GM18526 (cell line): ENCODE measurements around the gene DACT3.

Source experiments
- POLR2A ChIP-seq: IDR thresholded peaks from 3 replicates; pipeline ENCODE4 v1.6.1; 2011; ENCODE audit not compliant: insufficient read length; ENCODE audit errors: extremely low read depth

The DACT3 gene

GRCh38 chr19:46661020-46661731 is at the start of gene DACT3:
Gene DACT3 (minus strand): TSS chr19:46661182. CDS start chr19:46661064, 118 bp downstream.
- no peak for TF ChIP-seq POLR2A

- TF ChIP-seq POLR2A, result no peak
These were observed 49.7 kb upstream of the DACT3 start for GRCh38 chr19:46710687-46711086.

GRCh38 chr19:46704379-46705076 is 43.5 kb upstream of the DACT3 start:
- peak; percentile 23 for TF ChIP-seq POLR2A

GRCh38 chr19:46700704-46701103 is 39.7 kb upstream of the DACT3 start:
- TF ChIP-seq POLR2A, result no peak

GRCh38 chr19:46698395-46699321 is 37.7 kb upstream of the DACT3 start:
- TF ChIP-seq POLR2A, result no peak

GRCh38 chr19:46697204-46697960 is 36.4 kb upstream of the DACT3 start:
- TF ChIP-seq POLR2A, result no peak

GRCh38 chr19:46696866-46697203 is 35.9 kb upstream of the DACT3 start:
- no peak for TF ChIP-seq POLR2A

GRCh38 chr19:46696052-46696451 is 35.1 kb upstream of the DACT3 start:
- no peak for TF ChIP-seq POLR2A

- TF ChIP-seq POLR2A, result no peak
These were observed 32.8 kb upstream of the DACT3 start for GRCh38 chr19:46693760-46694159.

- TF ChIP-seq POLR2A, result no peak
These were observed 32.1 kb upstream of the DACT3 start for GRCh38 chr19:46692918-46693722.

- TF ChIP-seq POLR2A, result no peak
These were observed 31.0 kb upstream of the DACT3 start for GRCh38 chr19:46691948-46692347.

- no peak for TF ChIP-seq POLR2A
These were observed 30.1 kb upstream of the DACT3 start for GRCh38 chr19:46691104-46691503.

- no peak for TF ChIP-seq POLR2A
These were observed 28.4 kb upstream of the DACT3 start for GRCh38 chr19:46689358-46689757.
